HG03025 (cell line): ENCODE results near the gene DMAC1.

Experiments
- ATAC-seq: cut with Tn5 transposase; IDR thresholded peaks from one replicate; pipeline ENCODE4 v1.9.1; 2021; ENCODE audit warnings: mild to moderate bottlenecking, moderate library complexity; ENCODE audit not compliant: unreplicated experiment, low FRiP score

Gene DMAC1

GRCh38 chr9:7784472-7784871, 15.1 kb downstream of the DMAC1 start:
- ATAC-seq = no peak

GRCh38 chr9:7783635-7784063, 15.9 kb downstream of the DMAC1 start:
- ATAC-seq = no peak

DNA sequence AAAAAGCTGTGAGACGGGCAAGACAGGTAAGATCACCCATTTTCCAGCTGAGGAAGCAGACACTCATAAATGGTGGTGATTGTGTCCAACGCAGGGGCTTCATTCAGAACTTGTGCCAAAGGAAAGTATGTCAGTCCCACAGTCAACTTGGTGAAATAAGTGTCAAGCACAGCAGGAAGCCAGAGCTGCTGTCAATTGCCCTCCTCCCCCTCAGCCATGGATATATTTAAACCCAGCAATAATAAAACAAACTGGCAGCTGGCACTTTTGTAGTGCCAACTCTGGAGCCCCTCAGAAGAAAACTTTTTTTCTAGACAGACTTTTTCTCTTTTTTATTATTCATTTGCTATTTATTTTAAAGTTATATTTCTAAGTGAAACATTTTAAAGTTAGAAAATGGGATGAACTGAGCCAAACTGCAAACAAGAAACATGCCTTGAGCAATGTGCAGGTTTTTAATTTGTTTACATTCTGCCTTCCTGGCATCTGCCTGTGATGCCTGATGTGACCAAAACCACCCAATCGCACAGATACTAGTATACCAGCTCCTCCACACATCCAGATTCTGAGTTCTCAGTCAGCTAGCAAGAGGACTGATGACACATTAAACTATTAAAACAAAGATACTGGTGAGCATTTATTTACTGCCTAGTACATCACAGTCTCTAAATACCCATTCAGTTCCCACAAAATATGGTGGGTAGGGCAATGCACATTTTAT, 17.0 kb downstream of the DMAC1 start:
- ATAC-seq = no peak

- no peak for ATAC-seq
These were observed 19.2 kb downstream of the DMAC1 start for GRCh38 chr9:7780261-7780988.

- no peak for ATAC-seq
These were observed 20.6 kb downstream of the DMAC1 start for GRCh38 chr9:7778851-7779600.

DNA sequence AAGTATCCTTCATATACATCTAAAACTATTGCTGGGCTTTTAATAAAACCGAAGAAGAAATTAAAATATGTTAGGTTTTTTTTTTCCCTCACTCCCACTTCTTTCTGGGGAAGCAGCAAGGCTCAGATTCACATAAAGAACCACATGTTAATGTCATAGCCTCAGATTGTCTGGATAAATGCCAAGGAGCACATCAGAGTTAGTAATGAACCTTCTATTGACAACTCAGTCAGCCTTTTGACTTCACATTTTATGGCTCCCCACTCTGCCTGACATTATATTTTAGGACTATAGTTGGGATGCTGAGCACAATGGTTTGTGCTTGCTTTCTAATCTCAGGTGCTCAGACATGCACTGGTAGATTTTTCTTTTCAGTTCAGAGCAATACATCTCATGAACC, 21.8 kb downstream of the DMAC1 start:
- no peak for ATAC-seq

DNA sequence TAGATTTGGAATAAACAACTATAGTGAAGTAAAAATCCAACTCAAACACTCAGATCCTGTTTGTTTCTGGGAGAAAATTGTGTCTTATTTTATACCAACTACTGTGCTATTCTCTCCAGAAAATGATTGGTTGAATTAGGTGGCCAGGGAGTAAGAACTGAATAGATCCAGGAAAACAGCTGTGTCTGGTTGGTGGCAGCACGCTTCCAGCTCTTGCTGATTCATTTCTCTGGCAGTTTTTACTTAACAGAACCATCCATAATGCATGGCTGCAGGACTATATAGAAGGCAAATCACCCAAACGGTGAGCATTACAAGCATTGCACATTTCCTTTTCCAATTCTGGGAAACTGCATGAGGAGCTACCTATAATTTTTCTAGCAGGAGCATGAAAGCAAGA, 29.5 kb downstream of the DMAC1 start:
- no peak for ATAC-seq

DNA sequence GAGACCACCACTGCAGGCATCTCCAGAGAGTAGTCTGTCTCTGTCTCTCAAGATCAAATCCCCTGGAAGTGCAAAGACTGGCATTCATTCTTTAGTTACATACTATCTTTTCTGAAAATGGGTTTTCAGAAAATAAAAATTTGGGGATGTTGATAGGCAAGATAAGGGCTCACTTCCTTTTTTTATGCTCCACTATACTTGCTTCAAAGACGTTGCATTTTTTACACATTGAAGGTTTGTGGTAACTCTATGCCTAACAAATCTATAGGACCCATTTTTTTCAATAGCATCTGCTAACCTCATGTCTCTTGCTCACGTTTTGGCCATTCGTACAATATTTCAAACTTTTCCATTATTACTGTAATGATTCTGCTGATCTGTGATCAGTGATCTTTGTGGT, 37.0 kb downstream of the DMAC1 start:
- ATAC-seq = no peak

GRCh38 chr9:7760014-7760415, 39.6 kb downstream of the DMAC1 start:
- no peak for ATAC-seq

DNA sequence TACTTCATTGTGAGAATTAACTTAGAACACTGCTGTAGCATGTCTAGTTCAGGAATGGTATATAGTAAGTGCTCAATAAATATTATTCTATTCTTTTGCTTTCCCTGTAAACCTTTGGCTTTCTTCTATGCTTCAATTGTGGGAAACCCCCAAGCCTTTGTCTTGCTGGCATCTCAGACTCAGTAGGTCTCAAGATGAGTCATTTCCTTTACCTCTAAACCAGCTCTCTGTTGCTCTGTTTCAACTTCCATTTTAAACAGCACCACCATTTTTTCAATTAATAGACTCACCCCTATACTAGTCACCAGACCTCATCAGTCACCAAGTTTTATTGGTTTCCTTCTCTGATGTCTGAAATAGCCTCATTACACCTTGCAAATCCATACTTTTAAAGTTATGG, 43.5 kb downstream of the DMAC1 start:
- ATAC-seq = peak; percentile 98

DNA sequence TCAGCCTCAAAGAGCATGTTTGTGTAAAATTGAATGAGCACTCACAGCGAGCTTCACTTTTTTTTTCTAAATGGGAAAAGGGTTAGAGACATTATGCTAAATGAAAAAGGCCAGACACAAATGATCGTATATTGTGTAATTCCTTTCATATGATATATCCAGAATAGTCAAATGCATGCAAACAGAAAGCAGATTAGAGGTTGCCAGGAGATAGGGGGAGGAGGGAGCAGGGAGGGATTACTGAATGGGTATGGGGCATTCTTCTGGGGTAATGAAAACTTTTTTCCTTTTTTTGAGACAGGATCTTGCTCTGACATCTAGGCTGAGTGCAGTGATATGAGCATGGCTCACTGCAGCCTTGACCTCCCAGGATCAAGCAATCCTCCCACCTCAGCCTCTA, 47.1 kb downstream of the DMAC1 start:
- ATAC-seq = no peak
